Caco-2 (cell line): ENCODE measurements around the gene CSNK1A1. TPM values are rescaled to one million over a fixed set of nuclear protein-coding genes. Genes with fewer than 3 reads are reported as not detected.

Experiments
- BruUV-seq: library from RNA; stranded (reverse); fragments of 400-500 nt; replicated peaks from 2 replicates; lab custom pipeline; 2021; lab: Mats Ljungman, UMichigan
- CTCF ChIA-PET: fragments of 300-600 bp; sonication (Branson Sonifier 250); formaldehyde crosslinking; loops from one replicate; lab custom pipeline; 2022; ENCODE audit warnings: antibody characterized with exemption; lab: Charles Lee
- POLR2A ChIA-PET: fragments of 300-600 bp; sonication (Branson Sonifier 250); formaldehyde crosslinking; loops from one replicate; lab custom pipeline; 2022; ENCODE audit warnings: antibody characterized with exemption; lab: Charles Lee
- DNase-seq, 2 experiments: peaks; one replicate each; pipeline versions ENCODE4 v3.0.0 to v3.0.0-alpha.2; 2020 to 2022
- H3K27me3 ChIP-seq: replicated peaks from 2 replicates; pipeline ENCODE4 v1.6.0; 2011; ENCODE audit warnings: low read length; ENCODE audit not compliant: control insufficient read depth, insufficient read depth
- H3K36me3 ChIP-seq: 2 replicates; pipeline ENCODE4 v1.5.1; 2011; ENCODE audit warnings: low read length; ENCODE audit not compliant: control insufficient read depth, insufficient read depth
- H3K4me1 ChIP-seq: fragments of 250-450 bp; sonication (Bioruptor Pico); 2 replicates; pipeline ENCODE4 v1.5.1; 2020; ENCODE audit warnings: mild to moderate bottlenecking
- H3K4me3 ChIP-seq: 2 replicates; pipeline ENCODE4 v1.5.1; 2011; ENCODE audit warnings: low read depth, mild to moderate bottlenecking, control low read depth, low read length
- H3K9me3 ChIP-seq: fragments of 250-450 bp; sonication (Bioruptor Pico); 2 replicates; pipeline ENCODE4 v1.5.1; 2020; ENCODE audit warnings: mild to moderate bottlenecking, moderate library complexity
- H3K27ac Mint-ChIP-seq: one replicate; pipeline ENCODE4 v1.8.0; 2022; ENCODE audit warnings: mixed read lengths; ENCODE audit not compliant: unreplicated experiment
- H3K27me3 Mint-ChIP-seq: one replicate; pipeline ENCODE4 v1.8.0; 2022; ENCODE audit warnings: mixed read lengths; ENCODE audit not compliant: insufficient read depth, unreplicated experiment
- H3K36me3 Mint-ChIP-seq: one replicate; pipeline ENCODE4 v1.8.0; 2022; ENCODE audit warnings: mild to moderate bottlenecking, mixed read lengths; ENCODE audit not compliant: insufficient read depth, unreplicated experiment
- H3K4me1 Mint-ChIP-seq: one replicate; pipeline ENCODE4 v1.8.0; 2022; ENCODE audit warnings: low read depth, mixed read lengths; ENCODE audit not compliant: unreplicated experiment
- H3K4me3 Mint-ChIP-seq: one replicate; pipeline ENCODE4 v1.8.0; 2022; ENCODE audit warnings: mild to moderate bottlenecking, moderate library complexity, mixed read lengths; ENCODE audit not compliant: unreplicated experiment
- H3K9me3 Mint-ChIP-seq: one replicate; pipeline ENCODE4 v1.8.0; 2022; ENCODE audit warnings: mixed read lengths; ENCODE audit not compliant: unreplicated experiment
- intact Hi-C: fragments of 100-400 bp; cut with micrococcal nuclease; formaldehyde crosslinking; loops from one replicate; pipeline ENCODE4 v1.10.0; 2022; ENCODE audit not compliant: unreplicated experiment
- total RNA-seq: library from RNA; stranded (reverse); gene quantifications from 2 replicates; pipeline ENCODE4 v1.2.3, GENCODE V29; 2022
- TF ChIP-seq, protein P1 (sequence below), 2 experiments: fragments of 200-600 bp in 1 of 2; IDR thresholded peaks; 1 replicate in 1 of 2; 2 replicates in 1 of 2; pipeline versions ENCODE4 v1.5.1 to v1.8.0; 2011 to 2022; ENCODE audit warnings: antibody characterized with exemption in 1 of 2, control low read depth in 1 of 2, inconsistent platforms in 1 of 2, low read depth in 1 of 2, low read length in 1 of 2, mild to moderate bottlenecking in 1 of 2, moderate library complexity in 1 of 2; ENCODE audit not compliant: insufficient read depth in 1 of 2, severe bottlenecking in 1 of 2, unreplicated experiment in 1 of 2

The CSNK1A1 gene
- total RNA-seq, 1 experiment from 2014 or later = 264 TPM

DNA sequence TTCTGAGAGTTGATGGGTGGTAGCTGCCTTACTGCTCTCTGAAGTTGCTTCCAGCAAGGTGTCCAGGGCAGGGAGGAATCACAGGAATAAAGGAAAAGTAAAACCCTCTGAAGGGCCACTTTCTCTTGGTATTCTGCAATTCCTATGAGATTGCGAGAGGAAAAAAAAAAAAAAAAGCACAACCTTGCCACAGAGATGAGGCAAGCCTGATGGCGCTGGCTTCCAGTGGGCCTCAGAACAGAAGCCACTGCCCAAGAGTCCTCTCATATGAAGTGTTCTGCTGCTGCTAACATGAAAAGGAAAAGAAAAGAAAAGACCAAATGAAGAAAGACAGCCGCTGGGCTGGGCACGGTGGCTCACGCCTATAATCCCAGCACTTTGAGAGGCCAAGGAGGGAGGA, 91.3 kb downstream of the CSNK1A1 start:
- CTCF ChIA-PET = no interaction called here
- no peaks in the 10 kb centered on the region for H3K27me3 ChIP-seq
- intact Hi-C loops = no loop called here
- Mint-ChIP-seq H3K27ac (no peak overlapping the region), H3K4me3 (no peak overlapping the region), H3K36me3 (peaks cover 7% of the 10 kb centered on the region), H3K27me3 (no peaks in the 10 kb centered on the region), H3K9me3 (no peaks in the 10 kb centered on the region), H3K4me1 (peaks cover 24% of the 10 kb centered on the region)
- DNase-seq = no peak
- no peaks in the 10 kb centered on the region for H3K36me3 ChIP-seq
- TF ChIP-seq, protein P1, sequence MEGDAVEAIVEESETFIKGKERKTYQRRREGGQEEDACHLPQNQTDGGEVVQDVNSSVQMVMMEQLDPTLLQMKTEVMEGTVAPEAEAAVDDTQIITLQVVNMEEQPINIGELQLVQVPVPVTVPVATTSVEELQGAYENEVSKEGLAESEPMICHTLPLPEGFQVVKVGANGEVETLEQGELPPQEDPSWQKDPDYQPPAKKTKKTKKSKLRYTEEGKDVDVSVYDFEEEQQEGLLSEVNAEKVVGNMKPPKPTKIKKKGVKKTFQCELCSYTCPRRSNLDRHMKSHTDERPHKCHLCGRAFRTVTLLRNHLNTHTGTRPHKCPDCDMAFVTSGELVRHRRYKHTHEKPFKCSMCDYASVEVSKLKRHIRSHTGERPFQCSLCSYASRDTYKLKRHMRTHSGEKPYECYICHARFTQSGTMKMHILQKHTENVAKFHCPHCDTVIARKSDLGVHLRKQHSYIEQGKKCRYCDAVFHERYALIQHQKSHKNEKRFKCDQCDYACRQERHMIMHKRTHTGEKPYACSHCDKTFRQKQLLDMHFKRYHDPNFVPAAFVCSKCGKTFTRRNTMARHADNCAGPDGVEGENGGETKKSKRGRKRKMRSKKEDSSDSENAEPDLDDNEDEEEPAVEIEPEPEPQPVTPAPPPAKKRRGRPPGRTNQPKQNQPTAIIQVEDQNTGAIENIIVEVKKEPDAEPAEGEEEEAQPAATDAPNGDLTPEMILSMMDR (IDR thresholded peaks at IDR 0.05; ENCODE audit: insufficient read depth in 1 of 2, low read depth in 1 of 2, low read length in 1 of 2, severe bottlenecking in 1 of 2, unreplicated experiment in 1 of 2) = no peak
- no peaks in the 10 kb centered on the region for H3K9me3 ChIP-seq
- H3K4me1 ChIP-seq = peaks cover 31% of the 10 kb centered on the region
- H3K4me3 ChIP-seq = no peak overlapping the region
- BruUV-seq = no TSS peak
- POLR2A ChIA-PET = no interaction called here

DNA sequence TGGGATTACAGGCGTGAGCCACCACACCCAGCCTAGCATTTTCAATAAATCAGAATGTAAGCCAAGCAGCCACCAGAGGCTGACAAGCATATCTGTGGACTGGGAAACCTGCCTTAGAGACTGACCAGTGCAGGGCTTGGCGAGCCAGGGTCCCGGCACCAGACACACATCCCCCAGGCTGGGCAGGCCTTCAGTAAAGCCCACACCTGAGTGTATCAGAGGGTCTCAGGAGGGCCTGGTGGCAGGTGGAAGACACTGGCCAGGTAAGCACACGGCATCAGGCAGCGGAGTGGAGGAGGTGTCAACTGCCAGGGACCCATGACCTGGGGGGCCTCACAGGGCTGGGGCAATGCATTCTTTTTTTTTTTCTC, 93.9 kb downstream of the CSNK1A1 start:
- ChIA-PET CTCF (no interaction called here), POLR2A (no interaction called here)
- Histone ChIP-seq H3K9me3 (no peaks in the 10 kb centered on the region), H3K4me3 (no peak overlapping the region), H3K4me1 (peaks cover 41% of the 10 kb centered on the region), H3K36me3 (no peaks in the 10 kb centered on the region), H3K27me3 (no peaks in the 10 kb centered on the region)
- H3K4me3 Mint-ChIP-seq = no peak overlapping the region
- peaks cover 11% of the 10 kb centered on the region for H3K36me3 Mint-ChIP-seq
- TF ChIP-seq, protein P1 (IDR thresholded peaks at IDR 0.05; ENCODE audit: insufficient read depth in 1 of 2, low read depth in 1 of 2, low read length in 1 of 2, severe bottlenecking in 1 of 2, unreplicated experiment in 1 of 2) = no peak
- intact Hi-C loops = no loop called here
- no TSS peak for BruUV-seq
- peak overlapping the region; percentile 4 for H3K27ac Mint-ChIP-seq
- peaks cover 33% of the 10 kb centered on the region for H3K4me1 Mint-ChIP-seq
- DNase-seq = no peak
- no peaks in the 10 kb centered on the region for H3K9me3 Mint-ChIP-seq
- no peaks in the 10 kb centered on the region for H3K27me3 Mint-ChIP-seq

DNA sequence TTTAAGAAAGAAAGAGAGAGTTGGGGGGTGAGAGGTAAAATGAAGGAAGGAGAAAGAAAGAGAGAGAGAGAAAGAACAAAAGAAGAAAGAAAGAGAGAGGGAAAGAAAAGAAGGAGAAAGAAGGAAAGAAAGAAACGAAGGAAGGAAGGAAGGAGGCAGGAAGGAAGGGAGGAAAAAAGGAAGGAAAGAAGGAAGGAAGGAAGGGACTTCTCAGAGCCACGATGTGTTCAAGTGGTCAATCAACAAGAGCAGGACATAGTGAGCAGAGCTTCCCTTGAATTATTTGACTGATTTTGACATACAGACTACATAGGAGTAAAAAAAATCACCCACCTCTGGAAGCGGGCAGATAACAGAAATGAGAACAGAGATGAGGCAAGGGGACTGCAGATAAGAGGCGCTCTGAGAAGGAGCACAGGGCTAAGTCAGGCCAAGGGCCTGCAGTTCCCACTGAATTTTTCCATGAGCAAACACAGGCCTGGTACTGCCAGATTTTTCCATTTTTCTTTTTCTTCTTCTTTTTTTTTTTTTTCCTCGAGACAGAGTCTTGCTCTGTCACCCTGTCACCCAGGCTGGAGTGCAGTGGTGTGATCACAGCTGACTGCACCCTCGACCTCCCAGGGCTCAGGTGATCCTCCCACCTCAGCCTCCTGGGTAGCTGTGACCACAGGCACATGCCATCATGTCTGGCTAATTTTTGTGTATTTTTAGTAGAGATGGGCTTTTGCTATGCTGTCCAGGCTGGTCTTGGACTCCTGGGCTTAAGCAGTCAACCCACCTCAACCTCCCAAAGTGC, 94.4 kb downstream of the CSNK1A1 start:
- POLR2A ChIA-PET = no interaction called here
- Histone ChIP-seq H3K9me3 (no peaks in the 10 kb centered on the region), H3K4me3 (no peak overlapping the region), H3K4me1 (peaks cover 46% of the 10 kb centered on the region), H3K36me3 (no peaks in the 10 kb centered on the region), H3K27me3 (no peaks in the 10 kb centered on the region)
- CTCF ChIA-PET = no interaction called here
- Mint-ChIP-seq H3K4me3 (no peak overlapping the region), H3K27me3 (no peaks in the 10 kb centered on the region), H3K27ac (peak overlapping the region; percentile 4), H3K4me1 (peaks cover 39% of the 10 kb centered on the region), H3K9me3 (no peaks in the 10 kb centered on the region), H3K36me3 (peaks cover 11% of the 10 kb centered on the region)
- intact Hi-C loops = no loop called here
- no peak for DNase-seq
- TF ChIP-seq, protein P1 (IDR thresholded peaks at IDR 0.05; ENCODE audit: insufficient read depth in 1 of 2, low read depth in 1 of 2, low read length in 1 of 2, severe bottlenecking in 1 of 2, unreplicated experiment in 1 of 2) = no peak
- BruUV-seq = no TSS peak
